Prostate gland (tissue), 2 donors: ENCODE measurements around the gene ZNF831. TPM values are rescaled to one million over a fixed set of nuclear protein-coding genes. Genes with fewer than 3 reads are reported as not detected.

ENCODE experiments used
- DNase-seq: peaks from one replicate; pipeline ENCODE4 v3.0.0-alpha.2; 2019; ENCODE audit warnings: low spot score
- H3K27ac ChIP-seq, 2 donors: fragments of 200-600 bp; sonication (generic); 2 replicates each; pipeline ENCODE4 v1.5.1; 2017 to 2019
- H3K27me3 ChIP-seq: fragments of 200-600 bp; sonication (generic); replicated peaks from 2 replicates; pipeline ENCODE4 v1.5.1; 2019; ENCODE audit not compliant: insufficient read depth
- H3K36me3 ChIP-seq, 2 donors: fragments of 200-600 bp; sonication (generic); 1 replicate in 1 of 2; 2 replicates in 1 of 2; pipeline versions ENCODE4 v1.5.1 to v1.8.1; 2017 to 2019
- H3K4me1 ChIP-seq: fragments of 200-600 bp; sonication (generic); replicated peaks from 2 replicates; pipeline ENCODE4 v1.5.1; 2019
- H3K4me3 ChIP-seq, 2 donors: fragments of 200-600 bp; sonication (generic); 2 replicates each; pipeline ENCODE4 v1.5.1; 2017 to 2019
- H3K9me3 ChIP-seq: fragments of 200-600 bp; sonication (generic); 2 replicates; pipeline ENCODE4 v1.5.1; 2017
- POLR2A ChIP-seq: fragments of 450-650 bp; IDR thresholded peaks from one replicate; pipeline ENCODE4 v1.6.1; 2016; ENCODE audit warnings: antibody characterized with exemption, mild to moderate bottlenecking
- POLR2AphosphoS5 ChIP-seq: sonication (generic); formaldehyde crosslinking; IDR thresholded peaks from one replicate; pipeline ENCODE4 v1.6.1; 2017; ENCODE audit warnings: antibody characterized with exemption
- WGBS: methylation state at CpG from one replicate; pipeline ENCODE4 v1.1.5; 2018; 5-methylcytosine and 5-hydroxymethylcytosine counted together
- intact Hi-C: fragments of 100-400 bp; cut with DNase I; formaldehyde crosslinking; loops from one replicate; pipeline ENCODE4 v1.14.2; 2022
- total RNA-seq, 2 donors: library from RNA; depleted of rRNA; stranded (reverse); fragments of >200 nt; gene quantifications; one replicate each; pipeline ENCODE4 v1.1.0, GENCODE V29; 2016
- TF ChIP-seq, protein P1 (sequence below), 4 experiments: fragments of 200-600 bp in 2 of 4; fragments of 450-650 bp in 2 of 4; sonication (generic) in 2 of 4; IDR thresholded peaks; 1 replicate in 3 of 4; 2 replicates in 1 of 4; pipeline ENCODE4 v1.5.1; 2016 to 2019; ENCODE audit warnings: antibody characterized with exemption in 4 of 4, mild to moderate bottlenecking in 2 of 4, moderate library complexity in 2 of 4

The ZNF831 gene
- total RNA-seq, 2 donors from 2014 or later = 0.46 to 1.1 TPM

DNA sequence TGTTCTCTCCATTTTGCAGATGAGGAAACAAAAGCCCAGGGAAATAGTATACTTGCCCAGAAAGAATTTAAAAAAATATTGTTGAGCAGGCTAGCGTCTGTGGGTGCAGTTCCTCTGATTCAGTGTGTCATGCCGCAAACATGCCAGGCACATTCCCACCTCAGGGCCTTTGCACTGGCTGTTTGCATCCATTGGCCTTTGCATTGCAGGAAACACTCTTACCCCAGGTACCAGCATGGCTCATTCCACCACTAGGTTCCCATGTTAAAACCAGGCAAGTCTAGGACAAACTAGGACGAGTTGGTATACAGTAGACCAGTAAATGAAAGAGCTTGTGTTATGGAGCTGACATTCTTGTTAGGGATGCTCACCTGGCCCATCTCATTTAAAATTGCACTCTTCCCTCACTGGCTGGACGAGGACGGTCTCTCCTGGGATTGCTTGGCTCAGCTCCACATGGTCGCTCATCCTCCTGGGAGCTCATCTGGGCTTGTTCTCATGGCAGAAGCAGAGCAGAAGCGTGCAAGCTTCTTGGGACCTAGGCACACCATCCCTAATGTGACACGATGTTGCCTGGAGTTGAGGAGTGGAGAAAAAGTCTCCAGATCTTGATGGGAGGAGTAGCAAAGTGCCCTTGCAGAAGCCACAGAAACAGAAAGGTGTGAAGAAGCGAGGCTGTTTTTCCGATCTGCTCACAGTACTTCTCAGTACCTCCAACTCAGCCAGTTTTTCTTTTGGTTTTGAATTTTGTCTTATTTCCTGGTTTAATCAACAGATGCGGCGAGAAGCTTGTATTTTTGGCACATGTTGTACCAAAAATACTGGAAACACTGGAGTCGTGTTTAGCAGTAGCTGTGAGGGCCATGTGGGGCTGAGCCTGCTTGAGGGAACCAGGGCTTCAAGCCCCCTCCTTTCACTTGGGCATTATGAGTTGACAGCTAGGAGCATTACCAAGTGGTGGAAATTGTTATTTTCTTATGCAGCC, 13.9 kb downstream of the ZNF831 start:
- no peaks in the 10 kb centered on the region for H3K9me3 ChIP-seq
- intact Hi-C loops = no loop called here
- H3K27me3 ChIP-seq = no peaks in the 10 kb centered on the region
- H3K4me1 ChIP-seq = no peaks in the 10 kb centered on the region
- H3K27ac ChIP-seq = no peak overlapping the region
- H3K36me3 ChIP-seq = no peaks in the 10 kb centered on the region
- TF ChIP-seq, protein P1, sequence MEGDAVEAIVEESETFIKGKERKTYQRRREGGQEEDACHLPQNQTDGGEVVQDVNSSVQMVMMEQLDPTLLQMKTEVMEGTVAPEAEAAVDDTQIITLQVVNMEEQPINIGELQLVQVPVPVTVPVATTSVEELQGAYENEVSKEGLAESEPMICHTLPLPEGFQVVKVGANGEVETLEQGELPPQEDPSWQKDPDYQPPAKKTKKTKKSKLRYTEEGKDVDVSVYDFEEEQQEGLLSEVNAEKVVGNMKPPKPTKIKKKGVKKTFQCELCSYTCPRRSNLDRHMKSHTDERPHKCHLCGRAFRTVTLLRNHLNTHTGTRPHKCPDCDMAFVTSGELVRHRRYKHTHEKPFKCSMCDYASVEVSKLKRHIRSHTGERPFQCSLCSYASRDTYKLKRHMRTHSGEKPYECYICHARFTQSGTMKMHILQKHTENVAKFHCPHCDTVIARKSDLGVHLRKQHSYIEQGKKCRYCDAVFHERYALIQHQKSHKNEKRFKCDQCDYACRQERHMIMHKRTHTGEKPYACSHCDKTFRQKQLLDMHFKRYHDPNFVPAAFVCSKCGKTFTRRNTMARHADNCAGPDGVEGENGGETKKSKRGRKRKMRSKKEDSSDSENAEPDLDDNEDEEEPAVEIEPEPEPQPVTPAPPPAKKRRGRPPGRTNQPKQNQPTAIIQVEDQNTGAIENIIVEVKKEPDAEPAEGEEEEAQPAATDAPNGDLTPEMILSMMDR (IDR thresholded peaks at IDR 0.05) = no peak
- TF ChIP-seq POLR2AphosphoS5 (no peak), POLR2A (no peak)
- H3K4me3 ChIP-seq = no peak overlapping the region
- DNase-seq = no peak
- 92% methylated on average over 13 of the region's 13 CpGs for WGBS

GRCh38 chr20:59178983-59179595, 15.5 kb downstream of the ZNF831 start:
- Histone ChIP-seq H3K4me3 (no peak overlapping the region), H3K4me1 (no peaks in the 10 kb centered on the region), H3K36me3 (no peaks in the 10 kb centered on the region), H3K9me3 (no peaks in the 10 kb centered on the region), H3K27ac (no peak overlapping the region), H3K27me3 (no peaks in the 10 kb centered on the region)
- intact Hi-C loops = no loop called here
- WGBS = 82% methylated on average over 10 of the region's 10 CpGs
- DNase-seq = no peak
- TF ChIP-seq POLR2AphosphoS5 (no peak), POLR2A (no peak)
- TF ChIP-seq, protein P1 (IDR thresholded peaks at IDR 0.05) = no peak

GRCh38 chr20:59179988-59180387, 16.4 kb downstream of the ZNF831 start:
- H3K27me3 ChIP-seq = no peaks in the 10 kb centered on the region
- intact Hi-C loops = no loop called here
- no peak overlapping the region for H3K4me3 ChIP-seq
- H3K36me3 ChIP-seq = no peaks in the 10 kb centered on the region
- no peak overlapping the region for H3K27ac ChIP-seq
- WGBS = 86% methylated on average over 5 of the region's 5 CpGs
- DNase-seq = no peak
- H3K9me3 ChIP-seq = no peaks in the 10 kb centered on the region
- TF ChIP-seq POLR2AphosphoS5 (no peak), POLR2A (no peak)
- TF ChIP-seq, protein P1 (IDR thresholded peaks at IDR 0.05) = no peak
- no peaks in the 10 kb centered on the region for H3K4me1 ChIP-seq

DNA sequence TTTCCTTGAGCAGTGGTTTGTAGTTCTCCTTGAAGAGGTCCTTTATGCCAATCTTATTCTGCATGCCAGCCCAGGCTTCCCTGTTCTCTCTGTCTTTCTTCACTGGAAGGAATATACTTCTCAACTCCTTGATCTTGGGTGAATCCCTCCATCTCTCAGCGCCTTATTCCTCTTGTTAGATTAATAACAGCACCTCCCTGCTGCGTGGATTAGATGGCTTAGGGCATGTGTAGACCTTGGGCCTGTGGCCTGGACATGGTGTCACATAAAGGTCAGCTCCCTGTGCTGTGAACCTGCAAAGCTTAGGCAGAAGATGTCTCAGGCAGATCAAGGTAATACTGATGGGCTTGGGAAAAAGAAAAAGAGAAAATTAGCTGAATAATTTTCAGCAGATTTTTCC, 18.3 kb downstream of the ZNF831 start:
- TF ChIP-seq POLR2A (no peak), POLR2AphosphoS5 (no peak)
- TF ChIP-seq, protein P1 (IDR thresholded peaks at IDR 0.05) = no peak

More for the DNA sequence above, 18.3 kb downstream of the ZNF831 start:
- no peaks in the 10 kb centered on the region for H3K27me3 ChIP-seq
- H3K9me3 ChIP-seq = no peaks in the 10 kb centered on the region
- no peaks in the 10 kb centered on the region for H3K36me3 ChIP-seq
- 83% methylated on average over 2 of the region's 2 CpGs for WGBS
- intact Hi-C loops = no loop called here
- no peaks in the 10 kb centered on the region for H3K4me1 ChIP-seq
- H3K4me3 ChIP-seq = no peak overlapping the region
- no peak for DNase-seq
- no peak overlapping the region for H3K27ac ChIP-seq
